ENCODE data around the gene ARMC7.
"Not testable (repeated sequence)": the region's sequence is repeated elsewhere in the genome, so short reads cannot be mapped to it uniquely, and the experiment has no call there.

Gene ARMC7

GRCh38 chr17:75102385-75102821 lies 7.4 kb upstream of the ARMC7 start:
- no peak for DNase-seq

GRCh38 chr17:75103601-75104554 lies 5.9 kb upstream of the ARMC7 start:
- no peak for DNase-seq

- peak; percentile 33 for DNase-seq
These were observed 4.4 kb upstream of the ARMC7 start for GRCh38 chr17:75105126-75106080.

- no peak for DNase-seq
These were observed 1.6 kb upstream of the ARMC7 start for GRCh38 chr17:75108193-75108592.

GRCh38 chr17:75109046-75109406 lies 743 bp upstream of the ARMC7 start:
- no peak for DNase-seq

GRCh38 chr17:75110234-75110937 lies 617 bp downstream of the ARMC7 start:
- no peak for DNase-seq

- DNase-seq = no peak
These were observed 2.1 kb downstream of the ARMC7 start for GRCh38 chr17:75111777-75112335.

GRCh38 chr17:75113798-75114551 lies 4.2 kb downstream of the ARMC7 start:
- peak; percentile 85 for DNase-seq

GRCh38 chr17:75114552-75115314 lies 5.0 kb downstream of the ARMC7 start:
- no peak for DNase-seq

- no peak for DNase-seq
These were observed 5.8 kb downstream of the ARMC7 start for GRCh38 chr17:75115555-75115954.

- DNase-seq = no peak
These were observed 7.0 kb downstream of the ARMC7 start for GRCh38 chr17:75116737-75117136.

- no peak for DNase-seq
These were observed 8.5 kb downstream of the ARMC7 start for GRCh38 chr17:75118307-75118706.

- peak; percentile 24 for DNase-seq
These were observed 14.5 kb downstream of the ARMC7 start for GRCh38 chr17:75124041-75124818.

GRCh38 chr17:75124819-75125162 lies 15.0 kb downstream of the ARMC7 start:
- no peak for DNase-seq

- DNase-seq = no peak
These were observed 16.2 kb downstream of the ARMC7 start for GRCh38 chr17:75125984-75126383.

GRCh38 chr17:75126954-75127353 lies 17.2 kb downstream of the ARMC7 start:
- no peak for DNase-seq

- DNase-seq = not testable (repeated sequence)
These were observed 18.2 kb downstream of the ARMC7 start for GRCh38 chr17:75127936-75128335.

- DNase-seq = no peak
These were observed 19.1 kb downstream of the ARMC7 start for GRCh38 chr17:75128694-75129505.

GRCh38 chr17:75129576-75129975 lies 19.8 kb downstream of the ARMC7 start:
- DNase-seq = no peak

All from fibroblast of skin of scalp (primary cell).